Chondrocyte (in vitro differentiated cells): ENCODE data around the gene PRSS23. TPM values are rescaled to one million over a fixed set of nuclear protein-coding genes. Genes with fewer than 3 reads are reported as not detected.
A peak's percentile ranks its signal among the peaks of the same experiment; 100 is the strongest.
"Not testable (repeated sequence)": the region's sequence is repeated elsewhere in the genome, so short reads cannot be mapped to it uniquely, and the experiment has no call there.

Source experiments
- DNase-seq: peaks from one replicate; pipeline ENCODE4 v3.0.0; 2021; ENCODE audit warnings: mixed read lengths, low spot score
- H3K27ac Mint-ChIP-seq: one replicate; pipeline ENCODE4 v1.8.0; 2021; ENCODE audit warnings: mild to moderate bottlenecking, moderate library complexity, mixed read lengths; ENCODE audit not compliant: unreplicated experiment
- H3K27me3 Mint-ChIP-seq: 2 replicates; pipeline ENCODE4 v1.8.0; 2021; ENCODE audit warnings: low read depth, mixed read lengths
- H3K36me3 Mint-ChIP-seq: 2 replicates; pipeline ENCODE4 v1.8.0; 2021; ENCODE audit warnings: low read depth, mixed read lengths
- H3K4me1 Mint-ChIP-seq: 2 replicates; pipeline ENCODE4 v1.8.0; 2021; ENCODE audit warnings: low read depth, mild to moderate bottlenecking, mixed read lengths
- H3K4me3 Mint-ChIP-seq: one replicate; pipeline ENCODE4 v1.8.0; 2021; ENCODE audit warnings: mild to moderate bottlenecking, moderate library complexity, mixed read lengths; ENCODE audit not compliant: unreplicated experiment
- H3K9me3 Mint-ChIP-seq: 2 replicates; pipeline ENCODE4 v1.8.0; 2021; ENCODE audit warnings: low read depth, mixed read lengths
- total RNA-seq: library from RNA; stranded (reverse); gene quantifications from 3 replicates; pipeline ENCODE4 v1.2.1, GENCODE V29; 2021
- TF ChIP-seq, protein P1 (sequence below): fragments of 200-600 bp; sonication (generic); IDR thresholded peaks from 2 replicates; pipeline ENCODE4 v1.5.0; 2021; ENCODE audit warnings: antibody characterized with exemption, mild to moderate bottlenecking, moderate library complexity

Gene PRSS23
- total RNA-seq, 1 donor from 2014 or later = 742 TPM

DNA sequence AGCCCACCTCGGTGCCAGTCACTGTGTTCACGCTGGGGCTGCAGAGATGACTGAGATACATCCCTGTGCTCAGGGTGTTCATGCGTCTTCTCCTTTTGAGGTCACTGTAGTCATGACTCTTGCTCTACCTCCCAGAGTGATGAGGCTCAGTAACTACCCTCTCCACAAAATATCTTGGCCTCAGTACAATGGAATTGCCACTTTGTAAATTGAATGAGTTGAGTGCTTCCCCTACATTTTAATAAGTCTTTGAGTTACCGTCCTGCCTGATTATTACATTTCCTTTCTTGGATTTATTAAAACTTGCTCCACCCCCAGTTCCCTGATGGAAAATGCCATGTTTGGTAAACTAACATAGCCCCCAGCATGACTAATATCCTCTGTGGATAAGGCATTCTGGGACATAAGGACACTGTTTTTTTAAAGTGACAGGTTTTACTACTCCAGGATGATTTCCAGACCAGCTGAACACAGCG, 15.9 kb downstream of the PRSS23 start:
- Mint-ChIP-seq H3K4me3 (peak overlapping the region; percentile 11), H3K4me1 (peaks cover 80% of the 10 kb centered on the region), H3K27me3 (no peaks in the 10 kb centered on the region), H3K36me3 (peaks cover 1% of the 10 kb centered on the region), H3K27ac (peak overlapping the region; percentile 93), H3K9me3 (peaks cover 5% of the 10 kb centered on the region)
- TF ChIP-seq, protein P1, sequence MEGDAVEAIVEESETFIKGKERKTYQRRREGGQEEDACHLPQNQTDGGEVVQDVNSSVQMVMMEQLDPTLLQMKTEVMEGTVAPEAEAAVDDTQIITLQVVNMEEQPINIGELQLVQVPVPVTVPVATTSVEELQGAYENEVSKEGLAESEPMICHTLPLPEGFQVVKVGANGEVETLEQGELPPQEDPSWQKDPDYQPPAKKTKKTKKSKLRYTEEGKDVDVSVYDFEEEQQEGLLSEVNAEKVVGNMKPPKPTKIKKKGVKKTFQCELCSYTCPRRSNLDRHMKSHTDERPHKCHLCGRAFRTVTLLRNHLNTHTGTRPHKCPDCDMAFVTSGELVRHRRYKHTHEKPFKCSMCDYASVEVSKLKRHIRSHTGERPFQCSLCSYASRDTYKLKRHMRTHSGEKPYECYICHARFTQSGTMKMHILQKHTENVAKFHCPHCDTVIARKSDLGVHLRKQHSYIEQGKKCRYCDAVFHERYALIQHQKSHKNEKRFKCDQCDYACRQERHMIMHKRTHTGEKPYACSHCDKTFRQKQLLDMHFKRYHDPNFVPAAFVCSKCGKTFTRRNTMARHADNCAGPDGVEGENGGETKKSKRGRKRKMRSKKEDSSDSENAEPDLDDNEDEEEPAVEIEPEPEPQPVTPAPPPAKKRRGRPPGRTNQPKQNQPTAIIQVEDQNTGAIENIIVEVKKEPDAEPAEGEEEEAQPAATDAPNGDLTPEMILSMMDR = no peak
- DNase-seq = no peak

DNA sequence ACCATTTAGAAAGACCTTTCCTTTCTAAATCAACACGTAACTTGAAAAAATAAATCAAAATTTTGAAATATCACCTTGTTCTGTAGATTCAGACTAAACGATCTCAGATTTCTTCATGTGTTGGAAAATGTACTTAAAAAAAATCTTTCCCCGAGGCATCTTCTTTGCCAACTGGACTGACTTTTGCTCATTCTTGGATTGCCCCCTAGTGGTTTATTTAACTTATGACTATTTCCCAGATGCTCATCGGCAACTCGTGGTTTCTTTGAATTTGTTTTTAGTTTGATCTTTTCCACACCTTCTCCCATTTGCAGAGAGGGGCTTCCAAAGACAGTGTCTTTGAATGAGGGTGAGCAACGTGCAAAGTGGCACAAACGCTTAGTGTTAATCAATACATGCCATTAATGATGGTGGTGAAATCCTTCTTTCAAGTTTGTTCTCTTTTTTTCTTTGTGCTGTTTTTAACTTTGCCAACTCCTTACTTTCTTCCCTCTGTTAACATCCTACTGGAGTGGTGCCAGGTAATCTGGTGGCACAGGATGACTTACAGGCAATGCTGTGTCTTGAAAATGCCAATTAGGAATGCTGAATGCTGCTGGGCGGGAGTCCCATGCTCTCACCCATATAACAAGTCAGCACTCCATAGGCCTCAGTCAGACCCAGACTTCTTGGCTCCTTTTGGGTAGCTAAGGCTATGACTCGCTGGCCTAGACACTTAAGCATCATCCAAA, 18.3 kb downstream of the PRSS23 start:
- TF ChIP-seq, protein P1 = peak; percentile 94
- DNase-seq = no peak
- peaks cover 5% of the 10 kb centered on the region for H3K9me3 Mint-ChIP-seq
- H3K27ac Mint-ChIP-seq = peak overlapping the region; percentile 91
- no peaks in the 10 kb centered on the region for H3K27me3 Mint-ChIP-seq
- peaks cover 58% of the 10 kb centered on the region for H3K4me1 Mint-ChIP-seq
- peaks cover 5% of the 10 kb centered on the region for H3K36me3 Mint-ChIP-seq
- H3K4me3 Mint-ChIP-seq = no peak overlapping the region

DNA sequence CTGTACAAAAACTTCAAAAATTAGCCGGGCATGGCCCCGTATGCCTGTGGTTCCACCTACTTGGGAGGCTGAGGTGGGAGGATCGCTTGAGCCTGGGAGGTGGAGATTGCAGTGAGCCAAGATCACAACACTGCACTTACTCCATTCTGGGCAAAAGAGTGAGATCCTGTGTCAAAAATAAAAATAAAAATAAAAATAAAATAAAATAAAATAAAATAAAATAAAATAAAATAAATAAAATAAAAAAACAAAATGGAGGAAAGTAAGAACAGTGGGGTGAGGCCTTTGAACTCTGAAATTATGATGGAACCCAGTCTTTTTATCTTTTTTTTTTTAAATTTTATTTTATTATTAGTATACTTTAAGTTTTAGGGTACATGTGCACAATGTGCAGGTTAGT, 23.8 kb downstream of the PRSS23 start:
- DNase-seq, H3K27me3 Mint-ChIP-seq: not testable (repeated sequence)

DNA sequence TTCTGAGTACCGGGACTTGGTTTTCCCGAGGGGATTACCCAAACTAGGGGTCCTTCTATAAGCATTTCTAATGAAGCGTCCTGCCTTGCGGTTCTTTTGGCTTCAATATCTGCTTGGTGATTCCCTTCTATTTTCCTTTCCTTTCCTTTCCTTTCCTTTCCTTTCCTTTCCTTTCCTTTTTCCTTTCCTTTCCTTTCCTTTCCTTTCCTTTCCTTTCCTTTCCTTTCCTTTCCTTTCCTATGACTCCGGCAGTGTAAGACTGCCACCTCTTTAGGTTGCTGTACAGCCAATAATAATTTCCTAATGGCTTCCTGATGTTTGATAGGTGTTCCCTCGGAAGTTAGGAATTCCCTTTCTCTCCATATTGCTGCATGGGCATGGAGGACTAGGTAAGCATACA, 34.0 kb downstream of the PRSS23 start:
- not testable (repeated sequence) for H3K27ac Mint-ChIP-seq, DNase-seq, H3K4me3 Mint-ChIP-seq, H3K27me3 Mint-ChIP-seq, H3K4me1 Mint-ChIP-seq, H3K9me3 Mint-ChIP-seq
- peaks cover 28% of the 10 kb centered on the region for H3K36me3 Mint-ChIP-seq

More for the DNA sequence above, 23.8 kb downstream of the PRSS23 start:
- peaks cover 20% of the 10 kb centered on the region for H3K36me3 Mint-ChIP-seq
- peaks cover 11% of the 10 kb centered on the region for H3K9me3 Mint-ChIP-seq
- not testable (repeated sequence) for H3K4me3 Mint-ChIP-seq, H3K4me1 Mint-ChIP-seq, H3K27ac Mint-ChIP-seq

DNA sequence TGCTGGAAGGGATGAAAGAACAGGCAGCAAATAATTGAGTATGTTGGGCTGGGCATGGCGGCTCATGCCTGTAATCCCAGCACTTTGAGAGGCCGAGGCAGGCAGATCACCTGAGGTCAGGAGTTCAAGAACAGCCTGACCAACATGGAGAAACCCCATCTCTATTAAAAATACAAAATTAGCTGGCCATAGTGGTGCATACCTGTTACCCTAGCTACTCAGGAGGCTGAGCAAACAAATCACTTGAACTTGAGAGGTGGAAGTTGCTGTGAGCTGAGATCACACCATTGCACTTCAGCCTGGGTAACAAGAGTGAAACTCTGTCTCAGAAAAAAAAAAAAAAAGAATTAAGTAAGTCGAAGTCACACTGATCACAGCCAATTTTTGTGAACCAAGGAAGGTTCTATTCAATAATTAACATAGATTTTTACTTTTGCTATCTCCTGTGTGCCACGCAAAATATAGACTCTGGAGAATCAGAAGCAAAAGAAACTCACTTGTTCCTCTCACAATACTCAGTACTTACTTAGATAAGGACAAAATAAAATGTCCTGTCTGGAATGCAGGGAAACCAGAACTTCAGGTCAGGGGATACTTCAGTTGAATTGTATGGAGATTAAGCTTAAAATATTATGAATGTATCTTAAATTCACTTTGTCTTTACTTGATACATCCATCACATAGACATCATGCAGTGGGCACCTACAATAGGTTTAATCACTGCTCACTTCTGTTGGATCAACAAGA, 44.6 kb downstream of the PRSS23 start:
- H3K27me3 Mint-ChIP-seq, H3K4me3 Mint-ChIP-seq, DNase-seq, H3K27ac Mint-ChIP-seq, H3K4me1 Mint-ChIP-seq: not testable (repeated sequence)
- peaks cover 21% of the 10 kb centered on the region for H3K36me3 Mint-ChIP-seq
- H3K9me3 Mint-ChIP-seq = peaks cover 27% of the 10 kb centered on the region

DNA sequence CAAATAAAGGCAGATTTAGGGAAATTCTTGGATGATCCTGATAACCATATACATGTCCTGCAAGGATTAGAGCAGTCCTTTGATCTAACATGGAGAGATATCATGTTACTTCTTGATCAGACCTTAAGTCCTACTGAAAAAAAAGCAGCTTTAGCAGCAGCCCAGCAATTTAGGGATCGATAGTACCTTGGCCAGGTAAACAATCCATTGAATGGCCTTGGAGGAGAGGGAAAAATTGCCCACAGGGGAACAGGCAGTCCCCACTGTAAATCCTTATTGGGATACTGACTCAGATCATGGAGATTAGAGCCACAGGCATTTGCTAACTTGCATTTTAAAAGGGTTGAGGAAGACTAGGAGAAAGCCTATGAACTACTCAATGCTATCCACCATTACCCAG, 47.8 kb downstream of the PRSS23 start:
- Mint-ChIP-seq H3K4me3 (no peak overlapping the region), H3K27ac (no peak overlapping the region), H3K36me3 (peaks cover 12% of the 10 kb centered on the region), H3K27me3 (no peaks in the 10 kb centered on the region), H3K4me1 (no peaks in the 10 kb centered on the region), H3K9me3 (peaks cover 7% of the 10 kb centered on the region)
- no peak for DNase-seq
- TF ChIP-seq, protein P1 = no peak
